Mucosa of stomach (tissue), 1 donor: Measurements from ENCODE around the gene C4B.
"Not testable (repeated sequence)": the region's sequence is repeated elsewhere in the genome, so short reads cannot be mapped to it uniquely, and the experiment has no call there.

Experiments used
- H3K27me3 ChIP-seq: one replicate; pipeline ENCODE4 v1.7.0; 2013; ENCODE audit warnings: mild to moderate bottlenecking, low read length; ENCODE audit not compliant: control insufficient read depth, insufficient read depth
- H3K36me3 ChIP-seq: one replicate; pipeline ENCODE4 v1.7.0; 2013; ENCODE audit warnings: low read length; ENCODE audit not compliant: control insufficient read depth, insufficient read depth
- H3K4me1 ChIP-seq: one replicate; pipeline ENCODE4 v1.7.0; 2013; ENCODE audit warnings: mild to moderate bottlenecking, low read length; ENCODE audit not compliant: control insufficient read depth, insufficient read depth
- H3K4me3 ChIP-seq: one replicate; pipeline ENCODE4 v1.7.0; 2013; ENCODE audit warnings: low read length
- H3K9ac ChIP-seq: one replicate; pipeline ENCODE4 v1.7.0; 2013; ENCODE audit warnings: mild to moderate bottlenecking, low read length, moderate library complexity
- H3K9me3 ChIP-seq: one replicate; pipeline ENCODE4 v1.7.0; 2013; ENCODE audit warnings: mild to moderate bottlenecking, low read length, moderate library complexity; ENCODE audit not compliant: control insufficient read depth
- donor health status: Pancreatic carcinoma.

The C4B gene

GRCh38 chr6:32041385-32041784 lies 26.8 kb downstream of the C4B start:
- H3K9ac ChIP-seq, H3K4me1 ChIP-seq, H3K9me3 ChIP-seq, H3K27me3 ChIP-seq, H3K4me3 ChIP-seq, H3K36me3 ChIP-seq: not testable (repeated sequence)

GRCh38 chr6:32042276-32042675 lies 27.7 kb downstream of the C4B start:
- not testable (repeated sequence) for H3K9ac ChIP-seq, H3K36me3 ChIP-seq, H3K4me3 ChIP-seq, H3K27me3 ChIP-seq, H3K4me1 ChIP-seq, H3K9me3 ChIP-seq

DNA sequence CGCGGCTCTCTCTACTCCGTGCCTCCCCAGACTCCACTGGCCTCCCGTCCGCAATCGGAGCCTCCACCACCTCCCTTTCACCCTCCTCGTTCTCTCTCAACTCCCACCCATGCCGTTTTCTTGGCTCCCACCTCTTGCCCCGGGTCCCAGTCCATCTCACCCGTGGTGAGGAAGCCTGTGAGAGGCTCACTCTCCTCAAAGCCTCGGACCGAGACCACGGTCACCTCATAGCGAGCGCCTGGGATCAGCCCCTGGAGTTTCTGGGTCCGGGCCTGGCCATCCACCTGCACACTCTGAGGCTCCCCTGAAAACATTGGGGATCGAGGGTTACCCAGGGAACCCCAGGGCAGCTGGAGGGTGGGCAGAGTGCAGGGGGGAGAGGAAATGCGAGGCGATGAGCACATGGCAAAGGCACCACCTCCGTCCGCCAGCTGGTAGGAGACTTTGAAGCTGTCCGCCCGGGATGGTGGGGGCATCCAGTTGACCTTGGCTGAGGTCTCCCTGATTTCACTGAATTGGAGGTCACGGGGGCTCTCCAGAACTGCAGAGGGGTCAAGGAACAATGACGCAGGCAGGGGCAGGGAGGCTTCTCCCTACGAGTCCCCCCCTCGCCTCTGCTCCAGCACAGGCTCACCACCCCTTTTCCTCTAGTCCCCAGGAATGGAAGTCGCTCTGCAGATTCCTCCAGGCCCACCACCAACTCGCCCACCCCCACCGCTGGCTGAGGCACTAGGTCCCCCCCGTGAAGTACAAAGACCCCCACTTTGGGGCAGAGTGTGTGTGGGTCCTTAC lies 29.2 kb downstream of the C4B start:
- not testable (repeated sequence) for H3K9ac ChIP-seq, H3K36me3 ChIP-seq, H3K9me3 ChIP-seq, H3K4me3 ChIP-seq, H3K27me3 ChIP-seq, H3K4me1 ChIP-seq

DNA sequence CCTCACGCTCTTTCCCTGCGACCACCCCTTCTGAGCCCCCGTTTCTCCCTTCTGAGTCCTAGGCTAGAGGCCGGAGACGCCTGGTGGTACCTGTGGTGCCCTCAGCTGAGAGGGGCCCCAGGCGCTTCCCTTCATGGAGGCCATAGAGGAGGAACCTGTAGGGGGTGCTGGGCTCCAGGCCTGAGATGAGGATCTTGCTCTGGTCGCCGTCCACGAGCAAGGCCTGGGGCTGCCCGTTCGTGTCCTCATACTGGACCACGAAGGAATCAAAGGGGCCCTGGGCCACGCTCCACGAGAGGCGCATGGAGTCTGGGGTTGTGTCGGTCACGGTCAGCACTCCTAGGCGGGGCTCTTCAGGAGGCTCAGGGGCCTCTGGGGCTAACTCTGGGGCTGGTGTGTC lies 30.3 kb downstream of the C4B start:
- H3K9ac ChIP-seq, H3K27me3 ChIP-seq, H3K4me3 ChIP-seq, H3K9me3 ChIP-seq, H3K36me3 ChIP-seq, H3K4me1 ChIP-seq: not testable (repeated sequence)

DNA sequence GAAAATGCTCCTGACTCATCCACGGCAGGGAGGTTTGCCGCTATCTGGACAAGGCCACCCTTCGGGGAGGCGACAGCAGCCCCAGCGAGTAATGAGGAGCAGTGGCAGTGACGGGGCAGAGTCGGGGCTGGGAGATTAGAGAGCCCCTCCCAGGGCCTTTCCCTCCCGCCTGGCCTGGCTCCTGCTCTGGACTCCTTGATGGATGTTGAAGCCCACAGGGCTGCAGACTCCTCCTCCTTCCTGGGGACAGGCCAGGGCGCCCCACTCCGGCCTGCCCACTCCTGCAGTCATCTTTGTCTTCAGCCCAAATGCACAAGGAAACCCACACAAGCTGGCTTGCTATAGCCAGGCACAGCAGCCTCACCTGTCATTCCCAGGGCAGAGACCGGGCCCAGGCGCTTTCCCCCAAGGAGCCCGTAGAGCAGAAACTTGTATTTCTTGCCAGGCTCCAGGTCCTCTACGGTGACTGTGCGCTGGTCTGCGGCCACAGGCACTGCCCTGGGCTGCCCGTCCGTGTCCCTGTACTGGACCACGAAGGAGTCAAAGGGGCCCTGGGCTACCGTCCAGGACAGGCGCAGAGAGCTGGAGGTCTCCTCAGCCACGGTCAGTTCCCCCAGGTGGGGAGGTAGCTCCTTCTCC lies 31.3 kb downstream of the C4B start:
- Histone ChIP-seq H3K9ac (no peak overlapping the region), H3K27me3 (peaks cover 3% of the 10 kb centered on the region), H3K4me3 (no peak overlapping the region), H3K4me1 (peaks cover 3% of the 10 kb centered on the region), H3K9me3 (no peaks in the 10 kb centered on the region), H3K36me3 (no peaks in the 10 kb centered on the region)

- peaks cover 3% of the 10 kb centered on the region for H3K4me1 ChIP-seq
- H3K4me3 ChIP-seq = no peak overlapping the region
- H3K36me3 ChIP-seq = no peaks in the 10 kb centered on the region
- H3K9me3 ChIP-seq = no peaks in the 10 kb centered on the region
- H3K9ac ChIP-seq = no peak overlapping the region
- H3K27me3 ChIP-seq = peaks cover 3% of the 10 kb centered on the region
Measured at GRCh38 chr6:32046450-32047083, 32.0 kb downstream of the C4B start.

- H3K9ac ChIP-seq = no peak overlapping the region
- no peaks in the 10 kb centered on the region for H3K9me3 ChIP-seq
Measured at GRCh38 chr6:32047084-32047478, 32.5 kb downstream of the C4B start.

GRCh38 chr6:32047539-32047854 lies 32.9 kb downstream of the C4B start:
- no peak overlapping the region for H3K9ac ChIP-seq
- H3K4me3 ChIP-seq = no peak overlapping the region

More at GRCh38 chr6:32047084-32047478, 32.5 kb downstream of the C4B start:
- Histone ChIP-seq H3K4me1 (peaks cover 3% of the 10 kb centered on the region), H3K36me3 (no peaks in the 10 kb centered on the region), H3K4me3 (no peak overlapping the region), H3K27me3 (peaks cover 3% of the 10 kb centered on the region)

DNA sequence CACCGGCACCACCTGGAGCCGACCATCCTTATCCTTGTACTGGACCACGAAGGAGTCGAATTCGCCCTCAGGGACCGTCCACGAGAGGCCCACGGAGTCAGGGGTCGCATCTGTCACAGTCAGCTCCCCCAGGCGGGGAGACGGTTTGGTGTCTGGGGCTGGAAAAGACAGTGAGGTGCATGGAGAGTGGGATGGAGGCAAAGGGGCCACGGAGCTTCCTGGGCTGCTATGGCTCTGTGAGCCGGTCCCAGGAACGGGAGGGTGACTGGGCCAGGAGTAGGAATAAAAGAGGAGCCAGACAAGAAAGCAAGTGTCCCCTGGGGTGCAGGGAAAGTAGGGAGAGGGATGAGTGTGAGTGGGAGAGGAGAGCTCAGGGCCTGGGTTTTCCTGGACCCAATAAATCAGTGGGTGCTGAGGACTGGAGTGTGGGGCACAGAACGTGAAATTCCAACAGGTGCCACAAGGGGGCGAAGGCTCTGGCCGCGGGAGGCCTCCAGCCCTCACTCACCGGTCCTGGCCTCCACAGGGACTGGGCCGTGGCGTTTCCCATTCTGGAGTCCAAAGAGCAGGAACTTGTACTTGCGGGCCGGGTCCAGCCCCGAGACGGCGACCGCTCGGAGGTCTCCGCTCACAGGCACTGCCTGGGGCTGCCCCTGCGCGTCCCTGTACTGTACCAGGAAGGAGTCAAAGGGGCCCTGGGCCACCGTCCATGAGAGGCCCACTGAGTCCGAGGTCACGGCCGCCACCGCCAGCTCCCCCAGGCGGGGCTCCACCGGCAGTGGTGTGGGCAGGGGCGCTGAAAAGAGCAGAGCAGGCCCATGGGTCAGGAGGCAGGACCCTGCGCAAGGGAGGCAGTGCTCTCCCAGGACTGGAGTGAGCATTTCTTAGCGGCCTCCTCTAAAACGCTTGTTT lies 33.5 kb downstream of the C4B start:
- Histone ChIP-seq H3K27me3 (peaks cover 3% of the 10 kb centered on the region), H3K4me3 (no peak overlapping the region), H3K36me3 (no peaks in the 10 kb centered on the region), H3K9me3 (no peaks in the 10 kb centered on the region), H3K4me1 (peaks cover 3% of the 10 kb centered on the region), H3K9ac (no peak overlapping the region)

More at GRCh38 chr6:32047539-32047854, 32.9 kb downstream of the C4B start:
- Histone ChIP-seq H3K4me1 (peaks cover 3% of the 10 kb centered on the region), H3K27me3 (peaks cover 3% of the 10 kb centered on the region), H3K9me3 (no peaks in the 10 kb centered on the region), H3K36me3 (no peaks in the 10 kb centered on the region)

- not testable (repeated sequence) for H3K9ac ChIP-seq, H3K27me3 ChIP-seq, H3K36me3 ChIP-seq, H3K9me3 ChIP-seq, H3K4me3 ChIP-seq, H3K4me1 ChIP-seq
Measured at GRCh38 chr6:32049149-32049548, 34.6 kb downstream of the C4B start.

DNA sequence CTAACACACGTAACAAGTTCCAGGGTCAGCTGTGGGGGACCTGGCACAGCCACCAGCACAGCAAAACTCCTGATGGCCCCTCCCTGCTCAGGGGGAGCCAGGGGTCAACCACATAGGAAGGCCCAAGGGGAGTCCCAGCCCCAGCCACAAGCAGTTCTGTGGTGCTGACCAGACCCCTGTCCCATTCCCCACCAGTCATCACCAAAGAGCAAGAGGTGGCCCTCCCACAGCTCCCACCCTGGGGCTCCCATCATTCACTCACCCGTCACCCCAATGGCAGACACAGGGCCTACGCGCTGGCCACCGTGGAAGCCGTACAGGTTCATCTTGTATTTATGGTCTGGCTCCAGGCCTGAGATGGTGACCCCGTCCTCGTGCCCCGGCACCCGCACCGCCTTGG lies 35.1 kb downstream of the C4B start:
- not testable (repeated sequence) for H3K4me1 ChIP-seq, H3K4me3 ChIP-seq, H3K9ac ChIP-seq, H3K9me3 ChIP-seq, H3K36me3 ChIP-seq, H3K27me3 ChIP-seq

- H3K36me3 ChIP-seq = no peaks in the 10 kb centered on the region
- H3K27me3 ChIP-seq = peaks cover 3% of the 10 kb centered on the region
- H3K9ac ChIP-seq = no peak overlapping the region
- no peak overlapping the region for H3K4me3 ChIP-seq
- peaks cover 3% of the 10 kb centered on the region for H3K4me1 ChIP-seq
- H3K9me3 ChIP-seq = no peaks in the 10 kb centered on the region
Measured at GRCh38 chr6:32050562-32050961, 36.0 kb downstream of the C4B start.
